ENCODE data around the gene SLC2A4. TPM values are rescaled to one million over a fixed set of nuclear protein-coding genes. Genes with fewer than 3 reads are reported as not detected.
A peak's percentile ranks its signal among the peaks of the same experiment; 100 is the strongest.
"Not testable (repeated sequence)": the region's sequence is repeated elsewhere in the genome, so short reads cannot be mapped to it uniquely, and the experiment has no call there.

SLC2A4 gene
- total RNA-seq, 2 experiments from 2014 or later: 0.16 to 0.25 TPM

DNA sequence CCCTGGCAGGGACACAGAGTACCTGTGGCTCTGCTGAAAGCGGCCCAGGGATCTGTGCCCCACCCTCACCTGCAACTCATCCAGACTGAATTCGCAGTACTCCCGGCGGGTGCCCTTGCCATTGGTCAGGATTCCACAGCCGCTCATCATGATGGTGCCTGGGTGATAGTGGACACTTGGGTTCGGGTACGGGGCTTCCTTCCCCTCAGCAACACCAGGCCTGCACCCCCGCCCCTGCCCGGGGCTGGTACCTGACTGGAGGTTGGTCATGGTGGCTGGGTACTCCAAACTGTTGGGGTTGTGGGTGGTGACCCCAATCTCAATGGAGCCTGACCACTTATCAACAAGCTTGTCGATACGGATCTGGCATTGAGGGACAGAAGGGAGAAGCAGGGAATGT, 44.7 kb downstream of the SLC2A4 start:
- POLR2A ChIA-PET: no interaction called here
- H3K4me1 Mint-ChIP-seq: peaks cover 30% of the 10 kb centered on the region

DNA sequence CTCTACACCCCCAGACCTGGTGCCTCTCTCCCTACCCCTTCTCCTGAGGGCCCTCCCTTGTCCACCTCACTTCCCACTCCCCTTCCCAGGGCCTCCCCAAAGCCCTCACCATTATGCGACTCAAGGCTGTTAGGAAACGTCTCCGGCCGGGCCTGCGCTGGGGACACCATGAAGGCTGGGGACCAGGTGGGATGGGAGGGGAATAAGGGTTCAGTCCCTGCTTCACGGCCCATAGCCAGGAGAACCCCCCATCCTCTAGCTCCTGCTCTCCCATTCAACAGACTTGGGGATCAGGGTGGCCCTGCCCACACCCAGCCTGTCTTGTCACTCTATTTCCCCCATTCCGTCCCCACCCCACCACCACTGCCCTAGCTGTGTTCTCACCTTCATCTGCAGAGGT, 45.5 kb downstream of the SLC2A4 start:
- ATAC-seq (no peak), DNase-seq (no peak)
- Mint-ChIP-seq H3K27me3 (no peaks in the 10 kb centered on the region), H3K27ac (no peak overlapping the region), H3K4me3 (no peak overlapping the region), H3K36me3 (ENCODE audit: low read depth) (peaks cover 20% of the 10 kb centered on the region), H3K4me1 (peaks cover 35% of the 10 kb centered on the region), H3K9me3 (ENCODE audit: low read depth) (no peaks in the 10 kb centered on the region)
- intact Hi-C loops (cut with DNase I, micrococcal nuclease): loop anchor here in 1 of 2 experiments (5.0 kb wide), 1 partner anchor 515 kb away; no protein-coding TSS in a partner anchor
- ChIA-PET CTCF (interaction anchor here (1.0 to 1.9 kb wide), 3 partner anchors 9 to 29 kb away, joined by 3 to 9 read pairs (median 7); partner anchors contain the start of gene ACAP1), POLR2A (no interaction called here)

More for the DNA sequence above, 44.7 kb downstream of the SLC2A4 start:
- peaks cover 28% of the 10 kb centered on the region for H3K36me3 Mint-ChIP-seq (ENCODE audit: low read depth)
- CTCF ChIA-PET: interaction anchor here (0.7 to 1.9 kb wide), 3 partner anchors 10 to 83 kb away, joined by 3 to 9 read pairs (median 7); partner anchors contain the start of gene ACAP1
- H3K27me3 Mint-ChIP-seq: no peaks in the 10 kb centered on the region
- no peak for ATAC-seq
- no peak overlapping the region for H3K4me3 Mint-ChIP-seq
- H3K27ac Mint-ChIP-seq: no peak overlapping the region
- H3K9me3 Mint-ChIP-seq (ENCODE audit: low read depth): no peaks in the 10 kb centered on the region
- intact Hi-C loops (cut with DNase I, micrococcal nuclease): loop anchor here in 1 of 2 experiments (5.0 kb wide), 1 partner anchor 516 kb away; no protein-coding TSS in a partner anchor
- DNase-seq: no peak

GRCh38 chr17:7327501-7327900, 46.0 kb downstream of the SLC2A4 start:
- Mint-ChIP-seq H3K4me1 (peaks cover 40% of the 10 kb centered on the region), H3K27me3 (no peaks in the 10 kb centered on the region), H3K4me3 (no peak overlapping the region), H3K9me3 (ENCODE audit: low read depth) (no peaks in the 10 kb centered on the region), H3K27ac (no peak overlapping the region), H3K36me3 (ENCODE audit: low read depth) (peaks cover 15% of the 10 kb centered on the region)
- ChIA-PET POLR2A (no interaction called here), CTCF (interaction anchor here (1.0 to 1.3 kb wide), 2 partner anchors 9 to 28 kb away, joined by 3 to 9 read pairs; partner anchors contain the start of gene ACAP1)
- intact Hi-C loops (cut with DNase I, micrococcal nuclease): loop anchor here in 1 of 2 experiments (5.0 kb wide), 1 partner anchor 515 kb away; no protein-coding TSS in a partner anchor
- no peak for DNase-seq
- ATAC-seq: no peak

- H3K4me1 Mint-ChIP-seq: peaks cover 45% of the 10 kb centered on the region
- H3K27ac Mint-ChIP-seq: peak overlapping the region; percentile 16
- peak overlapping the region; percentile 89 for H3K4me3 Mint-ChIP-seq
- H3K27me3 Mint-ChIP-seq: no peaks in the 10 kb centered on the region
- DNase-seq: no peak
- peaks cover 10% of the 10 kb centered on the region for H3K36me3 Mint-ChIP-seq (ENCODE audit: low read depth)
- no peak for ATAC-seq
- POLR2A ChIA-PET: no interaction called here
- intact Hi-C loops (cut with DNase I, micrococcal nuclease): loop anchor here (2.0 to 5.0 kb wide), 2 partner anchors 13 to 514 kb away; partner anchors contain the start of gene GPS2 (in 1 of the 2)
- CTCF ChIA-PET: interaction anchor here (3.4 kb wide), 1 partner anchor 27 kb away, joined by 23 read pairs; the partner anchor contains the start of gene TMEM95
- H3K9me3 Mint-ChIP-seq (ENCODE audit: low read depth): no peaks in the 10 kb centered on the region
Observed at GRCh38 chr17:7328009-7328408, 46.5 kb downstream of the SLC2A4 start.

- DNase-seq (no peak), ATAC-seq (peak; percentile 4)
- peak within 1 kb of the TSS; percentile 96 for H3K27ac Mint-ChIP-seq
- H3K4me3 Mint-ChIP-seq: peak within 1 kb of the TSS; percentile 89
- H3K27me3 Mint-ChIP-seq: no peaks in the 10 kb centered on the region
- H3K4me1 Mint-ChIP-seq: peaks cover 48% of the 10 kb centered on the region
- H3K9me3 Mint-ChIP-seq (ENCODE audit: low read depth): no peaks in the 10 kb centered on the region
- H3K36me3 Mint-ChIP-seq (ENCODE audit: low read depth): peaks cover 7% of the 10 kb centered on the region
- ChIA-PET POLR2A (interaction anchor here (1.0 to 1.9 kb wide), 8 partner anchors 16 to 359 kb away, joined by 3 to 11 read pairs (median 6); partner anchors contain the start of genes GABARAP, TP53 and WRAP53), CTCF (interaction anchor here (0.7 to 3.4 kb wide), 9 partner anchors 14 to 113 kb away, joined by 3 to 23 read pairs (median 5); partner anchors contain the start of genes GPS2 and TMEM95)
- intact Hi-C loops (cut with DNase I, micrococcal nuclease): loop anchor here (1.0 to 5.0 kb wide), 17 partner anchors 14 to 827 kb away; partner anchors contain the start of genes EIF5A (in 2 of the 2), GPS2 (in 2 of the 2), ELP5 (in 1 of the 2) and FXR2 (in 1 of the 2)
Observed at GRCh38 chr17:7328840-7329373, 47.4 kb downstream of the SLC2A4 start, which contains the start of gene NEURL4. Gene NEURL4 (minus strand): TSS chr17:7329335. CDS start chr17:7329312, 23 bp downstream.

DNA sequence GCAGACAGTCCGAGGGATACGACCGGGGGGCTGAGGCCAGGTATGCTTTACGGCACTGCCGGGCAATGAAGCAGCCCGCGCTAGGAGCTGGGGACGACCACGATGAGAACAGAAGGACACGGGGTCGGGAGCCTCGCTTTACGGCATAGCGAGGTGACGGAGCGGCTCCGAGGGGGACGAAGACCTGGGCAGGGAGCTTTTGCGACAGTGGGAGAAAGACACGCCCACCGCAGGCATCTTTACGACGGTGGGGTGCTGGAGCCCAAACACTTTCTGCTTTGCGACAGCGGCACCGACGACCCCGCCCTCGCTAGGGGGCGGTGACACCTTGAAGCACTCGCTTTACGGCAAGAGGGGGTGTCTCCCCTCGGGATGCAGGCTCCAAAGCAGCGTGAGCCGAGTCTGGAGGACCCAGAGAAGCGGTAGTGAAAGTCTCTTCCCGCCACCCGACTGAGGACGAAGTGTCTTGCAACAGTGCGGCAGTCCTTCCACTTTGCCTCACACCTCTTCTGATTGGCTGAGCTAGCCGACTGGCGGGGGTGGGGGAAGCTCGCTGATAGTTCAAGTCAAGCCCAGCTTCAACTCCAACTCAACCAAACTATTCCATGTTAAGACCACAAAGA, 48.0 kb downstream of the SLC2A4 start:
- H3K4me1 Mint-ChIP-seq: peaks cover 44% of the 10 kb centered on the region
- CTCF ChIA-PET: interaction anchor here (0.6 to 3.4 kb wide), 16 partner anchors 14 to 517 kb away, joined by 3 to 23 read pairs (median 4); partner anchors contain the start of genes GPS2, TMEM95 and TP53
- no peaks in the 10 kb centered on the region for H3K27me3 Mint-ChIP-seq
- DNase-seq (peak; percentile 98), ATAC-seq (peak; percentile 69)
- POLR2A ChIA-PET: interaction anchor here (0.6 to 1.9 kb wide), 18 partner anchors 8 to 358 kb away, joined by 3 to 11 read pairs (median 4); partner anchors contain the start of genes ACADVL, CD68, CTDNEP1 and DLG4
- H3K4me3 Mint-ChIP-seq: peak overlapping the region; percentile 89
- peaks cover 3% of the 10 kb centered on the region for H3K36me3 Mint-ChIP-seq (ENCODE audit: low read depth)
- no peaks in the 10 kb centered on the region for H3K9me3 Mint-ChIP-seq (ENCODE audit: low read depth)
- H3K27ac Mint-ChIP-seq: peak overlapping the region; percentile 96
- intact Hi-C loops (cut with DNase I, micrococcal nuclease): loop anchor here (1.0 to 5.0 kb wide), 17 partner anchors 14 to 827 kb away; partner anchors contain the start of genes EIF5A (in 2 of the 2), GPS2 (in 2 of the 2), ELP5 (in 1 of the 2) and FXR2 (in 1 of the 2)

- H3K4me1 Mint-ChIP-seq: peaks cover 49% of the 10 kb centered on the region
- DNase-seq (peak; percentile 88), ATAC-seq (peak; percentile 81)
- CTCF ChIA-PET: interaction anchor here (0.6 to 3.4 kb wide), 17 partner anchors 15 to 517 kb away, joined by 3 to 23 read pairs (median 4); partner anchors contain the start of genes GPS2, TMEM95 and TP53
- H3K9me3 Mint-ChIP-seq (ENCODE audit: low read depth): no peaks in the 10 kb centered on the region
- peak overlapping the region; percentile 89 for H3K4me3 Mint-ChIP-seq
- peak overlapping the region; percentile 96 for H3K27ac Mint-ChIP-seq
- H3K36me3 Mint-ChIP-seq (ENCODE audit: low read depth): no peaks in the 10 kb centered on the region
- intact Hi-C loops (cut with DNase I, micrococcal nuclease): loop anchor here (1.0 to 5.0 kb wide), 17 partner anchors 15 to 826 kb away; partner anchors contain the start of genes EIF5A (in 2 of the 2), GPS2 (in 2 of the 2), ELP5 (in 1 of the 2) and FXR2 (in 1 of the 2)
- POLR2A ChIA-PET: interaction anchor here (0.6 to 1.9 kb wide), 19 partner anchors 9 to 358 kb away, joined by 3 to 11 read pairs (median 3); partner anchors contain the start of genes ACADVL, CD68, CTDNEP1 and DLG4
- H3K27me3 Mint-ChIP-seq: no peaks in the 10 kb centered on the region
Observed at GRCh38 chr17:7329997-7330637, 48.6 kb downstream of the SLC2A4 start.

DNA sequence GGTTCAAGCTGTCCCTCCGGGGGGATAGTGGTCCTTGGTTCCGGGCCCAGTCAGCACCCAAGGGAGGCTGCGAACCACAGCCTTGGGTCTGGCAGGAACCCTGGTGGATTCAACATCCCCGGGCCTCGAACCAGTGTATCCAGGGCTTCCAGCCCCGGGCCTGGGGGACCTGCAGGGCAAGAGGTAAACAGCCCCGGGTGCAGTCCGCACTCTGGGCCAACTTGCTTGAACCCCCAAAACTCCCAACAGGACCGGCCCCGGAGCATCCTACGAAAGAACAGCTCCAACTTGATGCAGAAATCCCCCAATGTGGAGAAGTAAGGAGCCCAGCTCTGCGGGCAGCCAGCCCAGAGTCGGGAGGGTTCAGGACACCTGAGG, 49.1 kb downstream of the SLC2A4 start:
- peak overlapping the region; percentile 68 for H3K27ac Mint-ChIP-seq

DNA sequence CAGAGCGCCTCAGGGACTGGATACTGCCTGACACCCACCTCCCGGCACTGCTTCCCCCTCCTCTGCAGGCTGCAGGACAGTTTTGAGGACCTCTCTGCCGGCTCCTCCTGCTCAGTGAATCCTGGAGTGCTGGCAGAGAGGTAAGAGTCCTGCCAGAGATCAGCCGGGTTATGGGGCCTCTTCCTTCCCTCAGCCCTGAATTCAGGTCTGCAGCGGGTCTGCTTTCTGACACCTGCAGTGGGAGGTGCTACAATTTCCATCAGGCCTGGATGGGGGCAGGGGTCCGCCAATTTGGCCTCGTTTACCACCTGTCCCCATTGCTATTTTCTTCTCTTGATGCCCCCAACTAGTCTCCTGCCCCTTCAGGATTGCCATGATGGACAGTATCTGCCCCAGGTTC, 50.6 kb downstream of the SLC2A4 start:
- CTCF ChIA-PET: interaction anchor here (0.6 kb wide), 1 partner anchor 113 kb away, joined by 3 read pairs; the partner anchor contains the start of genes ACADVL and DLG4
- Mint-ChIP-seq H3K27ac (peak overlapping the region; percentile 89), H3K9me3 (ENCODE audit: low read depth) (no peaks in the 10 kb centered on the region), H3K27me3 (no peaks in the 10 kb centered on the region), H3K4me3 (peak overlapping the region; percentile 69), H3K36me3 (ENCODE audit: low read depth) (peaks cover 4% of the 10 kb centered on the region), H3K4me1 (peaks cover 63% of the 10 kb centered on the region)
- no peak for ATAC-seq
- POLR2A ChIA-PET: no interaction called here
- DNase-seq: no peak
- intact Hi-C loops (cut with DNase I, micrococcal nuclease): loop anchor here in 1 of 2 experiments (1.0 kb wide), 1 partner anchor 354 kb away; no protein-coding TSS in a partner anchor

More for the DNA sequence above, 49.1 kb downstream of the SLC2A4 start:
- Mint-ChIP-seq H3K4me3 (peak overlapping the region; percentile 89), H3K36me3 (ENCODE audit: low read depth) (no peaks in the 10 kb centered on the region), H3K4me1 (peaks cover 54% of the 10 kb centered on the region), H3K27me3 (no peaks in the 10 kb centered on the region), H3K9me3 (ENCODE audit: low read depth) (no peaks in the 10 kb centered on the region)
- ChIA-PET CTCF (interaction anchor here (0.6 to 3.4 kb wide), 6 partner anchors 15 to 153 kb away, joined by 3 to 23 read pairs (median 3); partner anchors contain the start of genes TMEM102 and TMEM95), POLR2A (interaction anchor here (1.3 kb wide), 1 partner anchor 23 kb away, joined by 3 read pairs; no protein-coding TSS in a partner anchor)
- ATAC-seq: no peak
- DNase-seq: no peak
- intact Hi-C loops (cut with DNase I, micrococcal nuclease): no loop called here

GRCh38 chr17:7332600-7333069, 51.1 kb downstream of the SLC2A4 start:
- Mint-ChIP-seq H3K4me3 (peak overlapping the region; percentile 69), H3K27ac (peak overlapping the region; percentile 89), H3K4me1 (peaks cover 65% of the 10 kb centered on the region)
- H3K27me3 Mint-ChIP-seq; H3K36me3 Mint-ChIP-seq (ENCODE audit: low read depth); POLR2A ChIA-PET; H3K9me3 Mint-ChIP-seq (ENCODE audit: low read depth); ATAC-seq: not testable (repeated sequence)
- CTCF ChIA-PET: interaction anchor here (0.6 kb wide), 1 partner anchor 113 kb away, joined by 3 read pairs; the partner anchor contains the start of genes ACADVL and DLG4
- DNase-seq: peak; percentile 66
- intact Hi-C loops (cut with DNase I, micrococcal nuclease): loop anchor here in 1 of 2 experiments (1.0 kb wide), 1 partner anchor 354 kb away; no protein-coding TSS in a partner anchor

Data from activated CD4-positive, alpha-beta T cell treated with anti-CD3 and anti-CD28 coated beads for 36 hours (primary cell).